ENCODE data around the gene LRMDA.

DNA sequence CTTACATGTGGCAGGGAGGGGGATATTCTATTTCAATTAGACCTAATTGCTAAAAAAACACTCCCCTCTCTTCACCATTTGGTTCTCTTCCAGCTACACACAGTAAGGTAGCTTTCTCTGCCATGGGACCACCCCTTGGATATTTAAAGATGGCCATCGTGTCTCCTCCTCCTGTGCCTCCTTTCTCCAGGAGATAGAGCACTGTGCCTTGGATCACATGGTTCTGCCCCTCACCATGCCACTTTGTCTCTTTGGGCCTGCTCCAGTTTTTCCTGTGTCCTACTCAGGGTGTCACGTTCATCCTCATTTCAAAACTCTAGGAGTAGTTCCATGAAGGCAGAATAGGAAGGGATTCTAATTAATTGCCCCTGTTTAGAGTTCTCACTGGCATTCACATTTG, 1146.0 kb downstream of the LRMDA start:
- TF ChIP-seq, protein P1, sequence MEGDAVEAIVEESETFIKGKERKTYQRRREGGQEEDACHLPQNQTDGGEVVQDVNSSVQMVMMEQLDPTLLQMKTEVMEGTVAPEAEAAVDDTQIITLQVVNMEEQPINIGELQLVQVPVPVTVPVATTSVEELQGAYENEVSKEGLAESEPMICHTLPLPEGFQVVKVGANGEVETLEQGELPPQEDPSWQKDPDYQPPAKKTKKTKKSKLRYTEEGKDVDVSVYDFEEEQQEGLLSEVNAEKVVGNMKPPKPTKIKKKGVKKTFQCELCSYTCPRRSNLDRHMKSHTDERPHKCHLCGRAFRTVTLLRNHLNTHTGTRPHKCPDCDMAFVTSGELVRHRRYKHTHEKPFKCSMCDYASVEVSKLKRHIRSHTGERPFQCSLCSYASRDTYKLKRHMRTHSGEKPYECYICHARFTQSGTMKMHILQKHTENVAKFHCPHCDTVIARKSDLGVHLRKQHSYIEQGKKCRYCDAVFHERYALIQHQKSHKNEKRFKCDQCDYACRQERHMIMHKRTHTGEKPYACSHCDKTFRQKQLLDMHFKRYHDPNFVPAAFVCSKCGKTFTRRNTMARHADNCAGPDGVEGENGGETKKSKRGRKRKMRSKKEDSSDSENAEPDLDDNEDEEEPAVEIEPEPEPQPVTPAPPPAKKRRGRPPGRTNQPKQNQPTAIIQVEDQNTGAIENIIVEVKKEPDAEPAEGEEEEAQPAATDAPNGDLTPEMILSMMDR (IDR thresholded peaks at IDR 0.05), result no peak
- TF ChIP-seq POLR2A (IDR thresholded peaks at IDR 0.05), result no peak
